Measurements from ENCODE around the gene NUB1.

Gene NUB1

GRCh38 chr7:151388430-151388829 is 46.8 kb downstream of the NUB1 start:
- DNase-seq (ENCODE audit: low read depth, low spot score): no peak

- no peak for DNase-seq (ENCODE audit: low read depth, low spot score)
Measured at GRCh38 chr7:151389096-151389767, 47.6 kb downstream of the NUB1 start.

- DNase-seq (ENCODE audit: low read depth, low spot score): no peak
Measured at GRCh38 chr7:151389768-151390597, 48.4 kb downstream of the NUB1 start.

- no peak for DNase-seq (ENCODE audit: low read depth, low spot score)
Measured at GRCh38 chr7:151390598-151391357, 49.2 kb downstream of the NUB1 start.

GRCh38 chr7:151391358-151391730 is 49.7 kb downstream of the NUB1 start:
- no peak for DNase-seq (ENCODE audit: low read depth, low spot score)

GRCh38 chr7:151392002-151392401 is 50.4 kb downstream of the NUB1 start:
- DNase-seq (ENCODE audit: low read depth, low spot score): no peak

GRCh38 chr7:151392426-151392825 is 50.8 kb downstream of the NUB1 start:
- no peak for DNase-seq (ENCODE audit: low read depth, low spot score)

GRCh38 chr7:151393031-151393977 is 51.7 kb downstream of the NUB1 start:
- no peak for DNase-seq (ENCODE audit: low read depth, low spot score)

GRCh38 chr7:151394076-151395035 is 52.7 kb downstream of the NUB1 start:
- no peak for DNase-seq (ENCODE audit: low read depth, low spot score)

- DNase-seq (ENCODE audit: low read depth, low spot score): no peak
Measured at GRCh38 chr7:151395036-151395367, 53.4 kb downstream of the NUB1 start.

GRCh38 chr7:151396328-151396970 is 54.8 kb downstream of the NUB1 start:
- no peak for DNase-seq (ENCODE audit: low read depth, low spot score)

GRCh38 chr7:151397026-151397425 is 55.4 kb downstream of the NUB1 start:
- DNase-seq (ENCODE audit: low read depth, low spot score): no peak

GRCh38 chr7:151398446-151399304 is 57.1 kb downstream of the NUB1 start:
- DNase-seq (ENCODE audit: low read depth, low spot score): no peak

GRCh38 chr7:151399305-151399601 is 57.6 kb downstream of the NUB1 start:
- no peak for DNase-seq (ENCODE audit: low read depth, low spot score)

GRCh38 chr7:151399906-151400305 is 58.3 kb downstream of the NUB1 start:
- no peak for DNase-seq (ENCODE audit: low read depth, low spot score)

GRCh38 chr7:151400626-151401315 is 59.2 kb downstream of the NUB1 start:
- DNase-seq (ENCODE audit: low read depth, low spot score): no peak

- no peak for DNase-seq (ENCODE audit: low read depth, low spot score)
Measured at GRCh38 chr7:151402029-151402835, 60.6 kb downstream of the NUB1 start.

GRCh38 chr7:151403764-151404163 is 62.2 kb downstream of the NUB1 start:
- no peak for DNase-seq (ENCODE audit: low read depth, low spot score)

Measured in activated CD4-positive, CD25-positive, alpha-beta regulatory T cell treated with anti-CD3 and anti-CD28 coated beads, Interleukin-2, amount 50 U/mL, for 16 hours (primary cell).